HG03039 (cell line): ENCODE data around the gene HEMGN.

Source experiments
- ATAC-seq: cut with Tn5 transposase; IDR thresholded peaks from one replicate; pipeline ENCODE4 v1.9.1; 2021; ENCODE audit warnings: mild to moderate bottlenecking, moderate library complexity; ENCODE audit not compliant: unreplicated experiment

HEMGN gene

DNA sequence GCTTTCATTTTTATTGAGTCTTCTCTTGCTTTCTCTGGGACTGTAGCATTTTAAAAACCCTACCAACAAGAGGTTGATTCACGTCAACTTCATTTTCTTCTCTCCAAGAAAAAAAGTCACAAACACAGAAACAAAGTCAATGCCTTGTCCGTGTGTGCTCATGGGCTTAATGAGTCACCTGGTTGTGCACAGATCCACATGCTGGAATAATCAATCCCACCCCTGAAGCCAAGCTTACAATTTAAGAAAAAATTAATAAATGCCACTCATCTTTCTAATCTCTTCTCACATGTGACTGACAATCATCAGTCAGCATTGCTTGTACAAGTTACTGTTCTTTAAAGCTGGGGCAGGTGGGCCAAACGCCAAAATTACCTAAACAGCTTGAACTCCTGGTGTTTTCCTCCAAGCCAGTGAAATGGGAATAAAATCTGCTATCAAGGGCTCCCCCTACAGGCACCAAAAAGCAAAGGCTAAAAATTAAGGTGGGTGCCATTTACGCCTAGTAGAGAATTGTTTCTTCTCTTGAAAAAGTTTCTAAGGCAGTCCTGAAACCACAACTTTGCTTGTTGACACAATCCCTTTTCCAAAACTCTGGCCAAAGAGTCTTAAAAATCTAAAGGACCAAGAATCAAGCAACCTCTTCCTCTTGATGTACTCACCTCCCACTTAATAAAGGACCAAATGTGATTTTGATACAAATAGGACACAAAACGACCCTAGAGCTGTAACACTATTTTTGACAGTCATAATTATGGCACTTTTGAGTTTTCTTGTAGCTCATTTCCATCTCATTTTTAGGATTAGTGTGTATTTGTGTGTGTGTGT, 37.0 kb downstream of the HEMGN start:
- ATAC-seq, result no peak

DNA sequence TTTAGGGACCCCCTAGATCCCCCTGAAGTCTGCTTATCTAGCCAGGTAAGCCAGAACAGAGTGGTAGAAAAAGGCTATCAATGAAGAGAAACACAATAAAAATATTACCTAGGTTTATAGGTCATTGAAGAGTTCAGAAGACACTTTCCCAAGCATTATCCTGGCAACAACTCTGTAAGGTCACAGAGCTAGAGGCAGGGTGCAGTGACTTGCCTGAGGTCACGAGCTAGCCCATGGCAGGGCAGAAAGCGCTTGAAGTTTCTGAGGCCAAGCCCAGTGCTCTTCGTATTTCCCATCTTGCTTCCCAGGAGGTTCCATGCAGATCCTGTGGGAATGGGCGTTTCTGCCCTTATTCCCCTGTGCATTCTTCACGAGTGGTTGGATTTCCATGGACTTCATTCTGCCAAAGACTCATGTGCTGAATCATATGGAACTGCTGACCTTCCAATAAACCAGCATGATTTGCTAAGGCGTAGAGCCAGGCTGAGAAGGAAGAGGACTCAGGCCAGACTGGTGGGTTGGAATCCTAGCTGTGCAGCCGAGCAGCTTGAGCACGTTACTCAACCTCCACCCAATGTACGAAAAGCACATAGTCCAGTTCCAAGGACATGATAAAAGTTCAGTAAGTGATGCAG, 37.8 kb downstream of the HEMGN start:
- no peak for ATAC-seq

DNA sequence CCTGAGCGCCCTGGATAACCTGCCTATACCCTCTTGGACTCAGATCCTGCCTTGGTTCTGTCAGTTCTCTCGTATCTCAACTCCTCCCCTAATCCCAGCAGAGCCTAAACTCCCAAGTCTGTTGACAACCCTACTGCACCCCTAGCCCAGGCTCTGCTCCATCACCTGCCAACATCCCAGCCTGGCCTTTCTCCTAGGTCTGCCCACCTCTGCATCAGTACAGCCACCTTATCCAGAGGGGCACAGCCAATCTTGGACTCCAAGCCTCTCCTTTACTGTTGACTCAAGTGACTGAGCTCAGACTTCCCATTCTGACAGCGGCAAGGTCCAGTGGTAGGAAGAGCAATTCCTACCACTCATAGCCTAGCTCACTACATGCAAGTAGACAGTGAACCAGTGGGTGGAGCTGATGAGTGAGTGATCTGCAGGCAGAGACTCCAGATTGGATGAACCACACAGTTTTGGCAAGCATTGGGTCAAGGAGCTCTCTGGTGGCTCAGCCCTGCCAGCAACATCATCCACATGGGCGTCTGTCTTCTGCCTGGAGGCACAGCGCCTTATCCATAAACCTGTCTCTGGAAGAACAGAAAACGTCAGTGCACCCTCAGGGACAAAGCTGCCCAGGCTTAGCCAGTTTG, 42.2 kb downstream of the HEMGN start:
- ATAC-seq, result no peak

DNA sequence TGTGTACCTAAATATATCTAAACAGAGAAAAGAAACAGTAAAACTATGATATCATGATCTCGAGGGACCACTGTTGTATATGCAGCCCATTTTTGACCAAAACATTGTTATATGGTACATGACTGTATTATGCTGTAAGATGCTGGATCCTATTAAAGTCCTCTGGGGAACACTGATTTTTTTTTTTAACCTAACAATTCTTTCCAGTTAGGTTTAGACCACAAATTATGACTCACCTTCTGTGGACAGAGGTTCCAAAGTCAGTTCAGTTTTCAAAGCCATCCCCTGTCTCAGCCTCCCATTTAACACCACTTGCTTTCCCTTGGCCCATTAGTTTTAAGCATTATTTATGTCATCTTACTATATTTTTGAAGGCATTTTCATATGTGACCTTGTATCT, 42.8 kb downstream of the HEMGN start:
- no peak for ATAC-seq

- no peak for ATAC-seq
These were observed 45.6 kb downstream of the HEMGN start for GRCh38 chr9:97892421-97892820.

- ATAC-seq, result no peak
These were observed 46.2 kb downstream of the HEMGN start for GRCh38 chr9:97891736-97892135.

GRCh38 chr9:97889941-97890887, 47.8 kb downstream of the HEMGN start:
- no peak for ATAC-seq

GRCh38 chr9:97880336-97880735, 57.6 kb downstream of the HEMGN start:
- ATAC-seq, result no peak
